Measurements from ENCODE around the gene SYNDIG1.

GRCh38 chr20:24453869-24454268, 15.6 kb upstream of the SYNDIG1 start:
- TF ChIP-seq CTCF (IDR thresholded peaks at IDR 0.05; ENCODE audit: poor library complexity, severe bottlenecking) (no peak), RAD21 (conservative IDR thresholded peaks at IDR 0.05) (no peak), EZH2 (IDR thresholded peaks at IDR 0.05; ENCODE audit: borderline replicate concordance, insufficient read depth, low read length, poor library complexity, severe bottlenecking) (no peak), EP300 (conservative IDR thresholded peaks at IDR 0.05; ENCODE audit: poor library complexity, severe bottlenecking) (no peak)
